IMR-90 (cell line): Measurements from ENCODE around the gene ACAN.

ENCODE experiments used
- CTCF ChIP-seq: conservative IDR thresholded peaks from 2 replicates; pipeline ENCODE4 v1.5.1; 2012; ENCODE audit warnings: mild to moderate bottlenecking, low read depth, low read length, improper control_type of control experiment
- RCOR1 ChIP-seq: IDR thresholded peaks from 2 replicates; pipeline ENCODE4 v1.6.1; 2012; ENCODE audit warnings: mild to moderate bottlenecking, low read length, improper control_type of control experiment; ENCODE audit not compliant: insufficient replicate concordance

GRCh38 chr15:88876573-88876972 lies 73.3 kb downstream of the ACAN start:
- TF ChIP-seq CTCF (no peak), RCOR1 (no peak)
